OCI-LY3 (cell line): ENCODE data around the gene DAND5.
A peak's percentile ranks its signal among the peaks of the same experiment; 100 is the strongest.
"Not testable (repeated sequence)": the region's sequence is repeated elsewhere in the genome, so short reads cannot be mapped to it uniquely, and the experiment has no call there.

Experiments
- H2AFZ ChIP-seq: fragments of 200-600, 300-600 bp; shearing (Covaris generic); 2 replicates; pipeline ENCODE4 v1.6.0; 2014; ENCODE audit warnings: antibody characterized with exemption, low read depth, low read length
- H3K27ac ChIP-seq: fragments of 200-600, 300-600 bp; sonication (generic); 2 replicates; pipeline ENCODE4 v1.5.1; 2014; ENCODE audit warnings: mild to moderate bottlenecking, low read length, moderate library complexity, mixed read lengths
- H3K27me3 ChIP-seq: fragments of 200-600, 300-600 bp; sonication (generic); 2 replicates; pipeline ENCODE4 v1.6.1; 2014; ENCODE audit warnings: low read depth, low read length, mixed read lengths
- H3K36me3 ChIP-seq: fragments of 200-600, 300-600 bp; sonication (generic); replicated peaks from 2 replicates; pipeline ENCODE3; 2014; ENCODE audit warnings: low read depth, low read length, mixed read lengths
- H3K4me1 ChIP-seq: fragments of 300-600, 200-600 bp; sonication (generic); 2 replicates; pipeline ENCODE4 v1.6.1; 2014; ENCODE audit warnings: low read length, mixed read lengths
- H3K4me2 ChIP-seq: fragments of 200-600, 300-600 bp; sonication (generic); 2 replicates; pipeline ENCODE4 v1.6.1; 2014; ENCODE audit warnings: low read length, mixed read lengths
- H3K4me3 ChIP-seq: fragments of 300-600, 200-600 bp; sonication (generic); 2 replicates; pipeline ENCODE4 v1.5.1; 2014; ENCODE audit warnings: antibody characterized with exemption, mild to moderate bottlenecking, low read length, moderate library complexity
- H3K79me2 ChIP-seq: fragments of 300-600, 200-600 bp; shearing (Covaris generic); 2 replicates; pipeline ENCODE4 v1.6.1; 2014; ENCODE audit warnings: mild to moderate bottlenecking, low read length, mixed read lengths
- H3K9ac ChIP-seq: fragments of 300-600, 200-600 bp; shearing (Covaris generic); 2 replicates; pipeline ENCODE4 v1.6.0; 2014; ENCODE audit warnings: mild to moderate bottlenecking, low read length, moderate library complexity
- H3K9me3 ChIP-seq: fragments of 200-600, 300-600 bp; shearing (Covaris generic); 2 replicates; pipeline ENCODE4 v1.6.1; 2014; ENCODE audit warnings: low read length, mixed read lengths; ENCODE audit not compliant: insufficient read depth
- H4K20me1 ChIP-seq: fragments of 200-600, 300-600 bp; sonication (generic); 2 replicates; pipeline ENCODE4 v1.6.1; 2016; ENCODE audit warnings: low read length, mixed read lengths; ENCODE audit not compliant: insufficient read depth
- EZH2phosphoT487 ChIP-seq: fragments of 200-600 bp; shearing (Covaris generic); IDR thresholded peaks from 2 replicates; pipeline ENCODE4 v1.6.1; 2018; ENCODE audit warnings: antibody characterized with exemption, mixed run types, low read depth
- TF ChIP-seq, protein P1 (sequence below): fragments of 200-600, 300-600 bp; sonication (generic); IDR thresholded peaks from 2 replicates; pipeline ENCODE4 v1.5.1; 2014; ENCODE audit warnings: antibody characterized with exemption, low read length, low read depth

Gene DAND5

DNA sequence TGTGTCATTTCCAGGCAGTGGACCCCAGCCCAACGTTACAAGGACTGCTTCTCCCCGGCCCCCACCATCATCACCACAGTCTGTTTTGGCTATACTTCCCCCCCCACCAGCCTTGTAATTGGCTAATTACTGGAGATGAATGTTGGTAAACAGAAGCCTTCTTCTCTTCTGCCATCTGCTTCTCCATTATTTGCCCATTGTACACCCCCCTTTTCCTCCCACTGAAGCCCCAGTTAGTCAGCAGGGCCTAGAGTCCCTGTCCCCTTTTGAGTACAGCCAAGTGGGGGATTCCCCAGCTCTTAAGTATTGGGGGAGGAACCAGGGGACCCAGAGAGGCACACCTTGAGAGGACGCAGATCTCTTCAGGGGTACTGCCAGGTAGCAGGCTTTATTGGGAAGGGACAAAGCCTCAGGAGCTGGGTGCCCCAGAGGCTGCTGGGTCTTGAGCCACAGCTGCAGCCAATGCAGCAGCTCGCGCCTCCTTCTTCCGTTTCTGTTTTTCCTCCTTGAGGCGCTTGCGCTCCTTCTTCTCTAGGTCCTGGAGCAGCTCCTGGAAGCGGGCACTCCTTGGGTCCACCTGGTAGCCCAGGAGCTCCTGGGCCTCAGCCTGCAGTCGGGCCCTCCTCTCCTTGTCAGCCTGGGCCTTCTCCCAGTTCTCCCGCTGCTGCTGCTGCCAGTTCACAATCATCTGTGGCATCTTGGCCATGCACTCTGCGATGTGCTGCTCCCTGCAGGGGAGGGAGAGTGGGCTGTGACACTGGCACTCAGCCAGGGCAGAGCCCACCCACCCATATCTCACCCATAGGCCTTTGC, 15.4 kb upstream of the DAND5 start:
- Histone ChIP-seq H2AFZ (no peak overlapping the region), H3K4me3 (peak overlapping the region; percentile 37), H3K4me1 (peaks cover 31% of the 10 kb centered on the region), H3K9me3 (no peaks in the 10 kb centered on the region), H3K27me3 (no peaks in the 10 kb centered on the region), H3K27ac (peak overlapping the region; percentile 78), H3K36me3 (peaks cover 43% of the 10 kb centered on the region), H3K79me2 (peaks cover 79% of the 10 kb centered on the region), H4K20me1 (peaks cover 17% of the 10 kb centered on the region), H3K4me2 (peak overlapping the region; percentile 62), H3K9ac (peak overlapping the region; percentile 31)
- TF ChIP-seq, protein P1, sequence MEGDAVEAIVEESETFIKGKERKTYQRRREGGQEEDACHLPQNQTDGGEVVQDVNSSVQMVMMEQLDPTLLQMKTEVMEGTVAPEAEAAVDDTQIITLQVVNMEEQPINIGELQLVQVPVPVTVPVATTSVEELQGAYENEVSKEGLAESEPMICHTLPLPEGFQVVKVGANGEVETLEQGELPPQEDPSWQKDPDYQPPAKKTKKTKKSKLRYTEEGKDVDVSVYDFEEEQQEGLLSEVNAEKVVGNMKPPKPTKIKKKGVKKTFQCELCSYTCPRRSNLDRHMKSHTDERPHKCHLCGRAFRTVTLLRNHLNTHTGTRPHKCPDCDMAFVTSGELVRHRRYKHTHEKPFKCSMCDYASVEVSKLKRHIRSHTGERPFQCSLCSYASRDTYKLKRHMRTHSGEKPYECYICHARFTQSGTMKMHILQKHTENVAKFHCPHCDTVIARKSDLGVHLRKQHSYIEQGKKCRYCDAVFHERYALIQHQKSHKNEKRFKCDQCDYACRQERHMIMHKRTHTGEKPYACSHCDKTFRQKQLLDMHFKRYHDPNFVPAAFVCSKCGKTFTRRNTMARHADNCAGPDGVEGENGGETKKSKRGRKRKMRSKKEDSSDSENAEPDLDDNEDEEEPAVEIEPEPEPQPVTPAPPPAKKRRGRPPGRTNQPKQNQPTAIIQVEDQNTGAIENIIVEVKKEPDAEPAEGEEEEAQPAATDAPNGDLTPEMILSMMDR, result no peak
- TF ChIP-seq EZH2phosphoT487, result no peak

DNA sequence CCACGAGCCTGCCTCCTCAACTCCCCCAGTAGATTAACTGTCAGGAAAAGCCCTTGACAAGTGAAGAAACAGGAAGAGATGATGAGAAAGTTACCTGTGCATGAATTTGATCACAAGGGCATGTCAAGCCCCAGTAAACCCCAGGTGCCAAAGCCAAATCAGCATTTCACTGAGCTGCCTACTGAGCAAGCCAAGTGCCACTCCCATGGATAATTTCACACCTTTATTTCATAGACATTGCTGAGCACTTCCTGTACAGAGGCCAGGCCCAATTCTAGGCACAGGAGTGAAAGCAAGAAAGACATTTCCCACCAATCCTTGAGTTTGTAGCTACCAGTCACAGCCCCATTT, 14.8 kb upstream of the DAND5 start:
- Histone ChIP-seq H3K36me3 (peaks cover 37% of the 10 kb centered on the region), H2AFZ (no peak overlapping the region), H3K9ac (peak overlapping the region; percentile 31), H3K4me1 (peaks cover 33% of the 10 kb centered on the region), H3K4me2 (peak overlapping the region; percentile 62), H3K9me3 (no peaks in the 10 kb centered on the region), H3K79me2 (peaks cover 73% of the 10 kb centered on the region), H3K27me3 (no peaks in the 10 kb centered on the region), H3K4me3 (peak overlapping the region; percentile 37), H3K27ac (peak overlapping the region; percentile 78), H4K20me1 (peaks cover 17% of the 10 kb centered on the region)
- no peak for TF ChIP-seq EZH2phosphoT487
- TF ChIP-seq, protein P1, result no peak

DNA sequence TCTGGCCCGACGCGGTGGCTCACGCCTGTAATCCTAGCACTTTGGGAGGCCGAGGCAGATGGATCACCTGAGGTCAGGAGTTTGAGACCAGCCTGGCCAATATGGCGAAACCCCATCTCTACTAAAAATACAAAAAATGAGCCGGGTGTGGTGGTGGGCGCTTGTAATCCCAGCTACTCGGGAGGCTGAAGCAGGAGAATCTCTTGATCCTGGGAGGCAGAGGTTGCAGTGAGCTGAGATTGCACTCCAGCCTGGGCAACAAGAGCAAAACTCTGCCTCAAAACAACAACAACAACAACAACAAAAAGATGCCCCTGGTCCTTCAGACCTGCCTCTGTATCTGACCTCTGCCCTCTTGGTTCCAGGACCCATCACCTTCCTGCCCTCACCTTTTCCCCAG, 13.8 kb upstream of the DAND5 start:
- H2AFZ ChIP-seq, H3K27me3 ChIP-seq, H3K9me3 ChIP-seq: not testable (repeated sequence)
- Histone ChIP-seq H3K9ac (peak overlapping the region; percentile 83), H3K79me2 (peaks cover 70% of the 10 kb centered on the region), H3K4me2 (peak overlapping the region; percentile 100), H3K4me3 (peak overlapping the region; percentile 82), H3K27ac (peak overlapping the region; percentile 67), H3K36me3 (peaks cover 31% of the 10 kb centered on the region), H3K4me1 (peaks cover 34% of the 10 kb centered on the region), H4K20me1 (peaks cover 17% of the 10 kb centered on the region)

DNA sequence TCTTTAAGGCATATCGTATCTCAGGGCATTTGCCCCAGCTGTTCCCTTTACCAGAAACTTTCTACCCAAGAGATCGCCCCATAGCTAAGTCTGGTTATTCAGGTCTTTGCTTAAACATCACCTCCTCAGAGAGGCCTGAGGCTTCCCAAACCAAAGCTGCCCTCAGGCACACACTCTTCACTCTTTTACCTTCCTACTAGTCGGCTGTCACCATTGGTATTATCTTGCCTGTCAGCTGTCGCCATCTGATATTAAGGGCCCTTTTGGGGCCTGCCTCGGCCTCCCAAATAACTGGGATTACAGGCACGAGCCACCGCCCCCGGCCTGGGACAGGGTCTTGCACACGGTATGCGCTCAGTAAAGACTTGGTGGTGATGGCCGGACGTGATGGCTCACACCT, 13.4 kb upstream of the DAND5 start:
- Histone ChIP-seq H3K27ac (peak overlapping the region; percentile 67), H4K20me1 (peaks cover 17% of the 10 kb centered on the region), H3K9ac (peak overlapping the region; percentile 83), H3K27me3 (no peaks in the 10 kb centered on the region), H3K79me2 (peaks cover 66% of the 10 kb centered on the region), H3K4me3 (peak overlapping the region; percentile 82), H3K9me3 (no peaks in the 10 kb centered on the region), H3K36me3 (peaks cover 29% of the 10 kb centered on the region), H3K4me2 (peak overlapping the region; percentile 100), H2AFZ (no peak overlapping the region), H3K4me1 (peaks cover 34% of the 10 kb centered on the region)
- no peak for TF ChIP-seq EZH2phosphoT487
- TF ChIP-seq, protein P1, result no peak
